Measurements from ENCODE around the gene AFP. TPM values are rescaled to one million over a fixed set of nuclear protein-coding genes. Genes with fewer than 3 reads are reported as not detected.

Gene AFP
- total and polyA plus RNA-seq, 2 of the 4 experiments (the other 2 are of a cell fraction): 0.87 to 1.3 TPM

DNA sequence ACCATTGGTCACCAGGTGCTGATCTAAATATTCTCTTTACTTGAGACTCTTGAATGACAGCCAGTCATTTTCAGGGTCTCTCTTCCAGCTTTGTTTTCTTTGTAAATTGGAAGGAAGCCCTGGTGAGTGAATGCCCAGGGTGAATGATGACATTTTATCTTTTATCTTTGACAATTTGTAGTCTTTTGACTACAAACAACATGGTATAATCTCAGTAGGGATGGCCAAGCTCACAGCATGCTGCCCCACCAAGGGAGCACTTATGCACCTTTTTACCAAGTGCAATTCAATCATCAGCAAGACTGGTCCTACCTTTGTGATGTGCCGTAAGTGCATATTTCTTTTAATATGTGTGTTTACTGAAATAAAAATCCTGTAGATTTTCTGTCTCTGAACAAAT, 51.2 kb downstream of the AFP start:
- Histone ChIP-seq H2BK5ac (ENCODE audit: low read depth, low read length, poor library complexity, severe bottlenecking) (no peak overlapping the region), H3K4ac (ENCODE audit: low read depth, low read length) (no peak overlapping the region), H3K4me2 (ENCODE audit: low read depth, low read length) (no peak overlapping the region), H3K9me1 (ENCODE audit: insufficient read depth, low read length) (no peaks in the 10 kb centered on the region), H3K4me3 (ENCODE audit: insufficient read depth, low read depth, low read length) (no peak overlapping the region), H3K9me3 (ENCODE audit: control insufficient read depth, insufficient read depth, low read length) (no peaks in the 10 kb centered on the region), H3K9ac (ENCODE audit: low read depth, low read length) (no peak overlapping the region), H2AK9ac (replicated peaks; ENCODE audit: low read depth, low read length, poor library complexity) (no peak overlapping the region), H3K27me3 (ENCODE audit: control insufficient read depth, insufficient read depth, low read length) (peaks cover under 1% of the 10 kb centered on the region; the same call in 1 of the 2 replicates), H4K20me1 (ENCODE audit: insufficient read depth, low read length) (no peaks in the 10 kb centered on the region), H4K5ac (ENCODE audit: low read depth, low read length) (no peak overlapping the region), H4K91ac (ENCODE audit: insufficient read depth, low read depth, low read length) (no peak overlapping the region), H2AK5ac (ENCODE audit: low read depth, low read length) (no peak overlapping the region), H3K14ac (replicated peaks; ENCODE audit: low read depth, low read length) (no peak overlapping the region), H2BK15ac (ENCODE audit: low read depth, low read length) (no peak overlapping the region), H4K8ac (ENCODE audit: low read depth in 2 of 2, low read length in 2 of 2) (no peak overlapping the region), H2BK120ac (ENCODE audit: low read depth, low read length) (no peak overlapping the region), H3K56ac (ENCODE audit: extremely low read depth, insufficient read depth, low read length) (no peak overlapping the region), H3K23ac (ENCODE audit: low read depth, low read length) (no peak overlapping the region), H3K36me3 (ENCODE audit: control insufficient read depth, insufficient read depth, low read length) (no peaks in the 10 kb centered on the region), H2BK20ac (ENCODE audit: low read depth, low read length) (no peak overlapping the region), H3K27ac (ENCODE audit: insufficient read depth, low read length) (no peak overlapping the region), H3K79me1 (ENCODE audit: low read depth in 1 of 2, low read length in 2 of 2) (no peaks in the 10 kb centered on the region), H2AFZ (replicated peaks; ENCODE audit: low read length, poor library complexity) (no peak overlapping the region), H3K4me1 (ENCODE audit: control insufficient read depth, insufficient read depth, low read length) (no peaks in the 10 kb centered on the region), H3K18ac (ENCODE audit: low read depth, low read length) (no peak overlapping the region)
- no TSS peak for BruUV-seq (replicated peaks)
- dilution Hi-C loops (cut with HindIII; ENCODE audit: low sequenced_read_pairs, unreplicated experiment): no loop called here
- no CpG with 5 or more reads among the region's 1 CpG for WGBS, 2 experiments (ENCODE audit: extremely low coverage in 2 of 2, insufficient read length in 1 of 2)
- TF ChIP-seq BHLHE40 (IDR thresholded peaks at IDR 0.05; ENCODE audit: low read depth, low read length) (no peak), MAFK (IDR thresholded peaks at IDR 0.05; ENCODE audit: low read depth, low read length) (no peak), FOS (IDR thresholded peaks at IDR 0.05; ENCODE audit: low read depth, low read length) (no peak), RFX5 (IDR thresholded peaks at IDR 0.05; ENCODE audit: low read depth, low read length) (no peak), CEBPB (IDR thresholded peaks at IDR 0.05; ENCODE audit: low read depth, low read length) (no peak), MXI1 (IDR thresholded peaks at IDR 0.05; ENCODE audit: borderline replicate concordance, low read depth, low read length) (no peak), CHD1 (IDR thresholded peaks at IDR 0.05; ENCODE audit: low read depth, low read length) (no peak), NFE2L2 (IDR thresholded peaks at IDR 0.05; ENCODE audit: low read depth, low read length) (no peak), USF2 (IDR thresholded peaks at IDR 0.05; ENCODE audit: low read depth, low read length) (no peak), MAZ (IDR thresholded peaks at IDR 0.05; ENCODE audit: borderline replicate concordance, low read depth, low read length) (no peak), SMC3 (IDR thresholded peaks at IDR 0.05; ENCODE audit: low read depth, low read length) (no peak), RCOR1 (IDR thresholded peaks at IDR 0.05; ENCODE audit: insufficient replicate concordance, low read length) (no peak), RAD21 (IDR thresholded peaks at IDR 0.05; ENCODE audit: low read length) (no peak), POLR2A (IDR thresholded peaks at IDR 0.05; ENCODE audit: low read depth, low read length) (no peak)
- TF ChIP-seq, protein P1, sequence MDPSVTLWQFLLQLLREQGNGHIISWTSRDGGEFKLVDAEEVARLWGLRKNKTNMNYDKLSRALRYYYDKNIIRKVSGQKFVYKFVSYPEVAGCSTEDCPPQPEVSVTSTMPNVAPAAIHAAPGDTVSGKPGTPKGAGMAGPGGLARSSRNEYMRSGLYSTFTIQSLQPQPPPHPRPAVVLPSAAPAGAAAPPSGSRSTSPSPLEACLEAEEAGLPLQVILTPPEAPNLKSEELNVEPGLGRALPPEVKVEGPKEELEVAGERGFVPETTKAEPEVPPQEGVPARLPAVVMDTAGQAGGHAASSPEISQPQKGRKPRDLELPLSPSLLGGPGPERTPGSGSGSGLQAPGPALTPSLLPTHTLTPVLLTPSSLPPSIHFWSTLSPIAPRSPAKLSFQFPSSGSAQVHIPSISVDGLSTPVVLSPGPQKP (IDR thresholded peaks at IDR 0.05; ENCODE audit: borderline replicate concordance, low read depth, low read length): no peak
- TF ChIP-seq, protein P2, sequence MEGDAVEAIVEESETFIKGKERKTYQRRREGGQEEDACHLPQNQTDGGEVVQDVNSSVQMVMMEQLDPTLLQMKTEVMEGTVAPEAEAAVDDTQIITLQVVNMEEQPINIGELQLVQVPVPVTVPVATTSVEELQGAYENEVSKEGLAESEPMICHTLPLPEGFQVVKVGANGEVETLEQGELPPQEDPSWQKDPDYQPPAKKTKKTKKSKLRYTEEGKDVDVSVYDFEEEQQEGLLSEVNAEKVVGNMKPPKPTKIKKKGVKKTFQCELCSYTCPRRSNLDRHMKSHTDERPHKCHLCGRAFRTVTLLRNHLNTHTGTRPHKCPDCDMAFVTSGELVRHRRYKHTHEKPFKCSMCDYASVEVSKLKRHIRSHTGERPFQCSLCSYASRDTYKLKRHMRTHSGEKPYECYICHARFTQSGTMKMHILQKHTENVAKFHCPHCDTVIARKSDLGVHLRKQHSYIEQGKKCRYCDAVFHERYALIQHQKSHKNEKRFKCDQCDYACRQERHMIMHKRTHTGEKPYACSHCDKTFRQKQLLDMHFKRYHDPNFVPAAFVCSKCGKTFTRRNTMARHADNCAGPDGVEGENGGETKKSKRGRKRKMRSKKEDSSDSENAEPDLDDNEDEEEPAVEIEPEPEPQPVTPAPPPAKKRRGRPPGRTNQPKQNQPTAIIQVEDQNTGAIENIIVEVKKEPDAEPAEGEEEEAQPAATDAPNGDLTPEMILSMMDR (conservative IDR thresholded peaks at IDR 0.05; ENCODE audit: low read depth, low read length): no peak
- POLR2A ChIA-PET (ENCODE audit: unreplicated experiment): no interaction called here
- DNase-seq (no peak), ATAC-seq (ENCODE audit: low read depth) (no peak)
- in situ Hi-C loops (cut with MboI; ENCODE audit: low sequenced_read_pairs): no loop called here
- intact Hi-C loops (cut with micrococcal nuclease): no loop called here
- CTCF ChIA-PET: no interaction called here
